Caco-2 (cell line): ENCODE results near the gene SLC16A1. TPM values are rescaled to one million over a fixed set of nuclear protein-coding genes. Genes with fewer than 3 reads are reported as not detected.
A peak's percentile ranks its signal among the peaks of the same experiment; 100 is the strongest.
"Not testable (repeated sequence)": the region's sequence is repeated elsewhere in the genome, so short reads cannot be mapped to it uniquely, and the experiment has no call there.

Source experiments
- BruUV-seq: library from RNA; stranded (reverse); fragments of 400-500 nt; replicated peaks from 2 replicates; lab custom pipeline; 2021; lab: Mats Ljungman, UMichigan
- CTCF ChIA-PET: fragments of 300-600 bp; sonication (Branson Sonifier 250); formaldehyde crosslinking; loops from one replicate; lab custom pipeline; 2022; ENCODE audit warnings: antibody characterized with exemption; lab: Charles Lee
- POLR2A ChIA-PET: fragments of 300-600 bp; sonication (Branson Sonifier 250); formaldehyde crosslinking; loops from one replicate; lab custom pipeline; 2022; ENCODE audit warnings: antibody characterized with exemption; lab: Charles Lee
- DNase-seq, 2 experiments: peaks; one replicate each; pipeline versions ENCODE4 v3.0.0 to v3.0.0-alpha.2; 2020 to 2022
- H3K27me3 ChIP-seq: replicated peaks from 2 replicates; pipeline ENCODE4 v1.6.0; 2011; ENCODE audit warnings: low read length; ENCODE audit not compliant: control insufficient read depth, insufficient read depth
- H3K36me3 ChIP-seq: 2 replicates; pipeline ENCODE4 v1.5.1; 2011; ENCODE audit warnings: low read length; ENCODE audit not compliant: control insufficient read depth, insufficient read depth
- H3K4me1 ChIP-seq: fragments of 250-450 bp; sonication (Bioruptor Pico); 2 replicates; pipeline ENCODE4 v1.5.1; 2020; ENCODE audit warnings: mild to moderate bottlenecking
- H3K4me3 ChIP-seq: 2 replicates; pipeline ENCODE4 v1.5.1; 2011; ENCODE audit warnings: low read depth, mild to moderate bottlenecking, control low read depth, low read length
- H3K9me3 ChIP-seq: fragments of 250-450 bp; sonication (Bioruptor Pico); 2 replicates; pipeline ENCODE4 v1.5.1; 2020; ENCODE audit warnings: mild to moderate bottlenecking, moderate library complexity
- H3K27ac Mint-ChIP-seq: one replicate; pipeline ENCODE4 v1.8.0; 2022; ENCODE audit warnings: mixed read lengths; ENCODE audit not compliant: unreplicated experiment
- H3K27me3 Mint-ChIP-seq: one replicate; pipeline ENCODE4 v1.8.0; 2022; ENCODE audit warnings: mixed read lengths; ENCODE audit not compliant: insufficient read depth, unreplicated experiment
- H3K36me3 Mint-ChIP-seq: one replicate; pipeline ENCODE4 v1.8.0; 2022; ENCODE audit warnings: mild to moderate bottlenecking, mixed read lengths; ENCODE audit not compliant: insufficient read depth, unreplicated experiment
- H3K4me1 Mint-ChIP-seq: one replicate; pipeline ENCODE4 v1.8.0; 2022; ENCODE audit warnings: low read depth, mixed read lengths; ENCODE audit not compliant: unreplicated experiment
- H3K4me3 Mint-ChIP-seq: one replicate; pipeline ENCODE4 v1.8.0; 2022; ENCODE audit warnings: mild to moderate bottlenecking, moderate library complexity, mixed read lengths; ENCODE audit not compliant: unreplicated experiment
- H3K9me3 Mint-ChIP-seq: one replicate; pipeline ENCODE4 v1.8.0; 2022; ENCODE audit warnings: mixed read lengths; ENCODE audit not compliant: unreplicated experiment
- CTCF ChIP-seq, 2 experiments: fragments of 200-600 bp in 1 of 2; IDR thresholded peaks; 1 replicate in 1 of 2; 2 replicates in 1 of 2; pipeline versions ENCODE4 v1.5.1 to v1.8.0; 2011 to 2022; ENCODE audit warnings: antibody characterized with exemption in 1 of 2, control low read depth in 1 of 2, inconsistent platforms in 1 of 2, low read depth in 1 of 2, low read length in 1 of 2, mild to moderate bottlenecking in 1 of 2, moderate library complexity in 1 of 2; ENCODE audit not compliant: insufficient read depth in 1 of 2, severe bottlenecking in 1 of 2, unreplicated experiment in 1 of 2
- intact Hi-C: fragments of 100-400 bp; cut with micrococcal nuclease; formaldehyde crosslinking; loops from one replicate; pipeline ENCODE4 v1.10.0; 2022; ENCODE audit not compliant: unreplicated experiment
- total RNA-seq: library from RNA; stranded (reverse); gene quantifications from 2 replicates; pipeline ENCODE4 v1.2.3, GENCODE V29; 2022

The SLC16A1 gene
- total RNA-seq, 1 experiment from 2014 or later = 107 TPM

DNA sequence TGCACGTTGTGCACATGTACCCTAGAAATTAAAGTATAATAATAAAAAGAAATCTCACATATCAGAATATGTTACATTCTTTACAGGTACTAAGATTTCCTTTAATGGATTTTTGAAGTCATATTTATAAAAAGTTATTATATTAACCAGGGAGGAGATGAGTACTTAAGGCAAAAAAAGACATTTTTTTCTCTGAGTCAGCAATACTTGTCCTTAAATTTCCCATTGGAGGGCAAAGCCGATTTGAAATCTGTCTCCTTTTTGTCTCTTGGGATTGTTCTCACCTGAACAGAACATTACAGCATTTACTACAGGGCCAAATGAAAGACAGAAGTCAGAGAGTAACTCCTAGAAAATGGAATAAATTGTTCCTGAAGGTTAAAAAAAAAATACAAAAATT lies 26.3 kb upstream of the SLC16A1 start:
- no peak overlapping the region for H3K4me3 Mint-ChIP-seq
- Histone ChIP-seq H3K4me3 (no peak overlapping the region), H3K27me3 (no peaks in the 10 kb centered on the region), H3K9me3 (no peaks in the 10 kb centered on the region), H3K36me3 (no peaks in the 10 kb centered on the region), H3K4me1 (no peaks in the 10 kb centered on the region)
- POLR2A ChIA-PET = no interaction called here
- CTCF ChIA-PET = no interaction called here
- intact Hi-C loops = no loop called here
- no peak for TF ChIP-seq CTCF (IDR thresholded peaks at IDR 0.05; ENCODE audit: insufficient read depth in 1 of 2, low read depth in 1 of 2, low read length in 1 of 2, severe bottlenecking in 1 of 2, unreplicated experiment in 1 of 2)
- H3K4me1 Mint-ChIP-seq = peaks cover 11% of the 10 kb centered on the region
- no peaks in the 10 kb centered on the region for H3K9me3 Mint-ChIP-seq
- BruUV-seq = no TSS peak
- H3K27me3 Mint-ChIP-seq = no peaks in the 10 kb centered on the region
- H3K27ac Mint-ChIP-seq = no peak overlapping the region
- DNase-seq = no peak
- no peaks in the 10 kb centered on the region for H3K36me3 Mint-ChIP-seq

- BruUV-seq, POLR2A ChIA-PET, H3K9me3 ChIP-seq, H3K36me3 Mint-ChIP-seq, DNase-seq, H3K27me3 ChIP-seq, H3K36me3 ChIP-seq, H3K4me1 ChIP-seq, H3K4me3 ChIP-seq, H3K27ac Mint-ChIP-seq, H3K27me3 Mint-ChIP-seq, CTCF ChIA-PET, H3K9me3 Mint-ChIP-seq, intact Hi-C loops, H3K4me3 Mint-ChIP-seq: not testable (repeated sequence)
- peaks cover 11% of the 10 kb centered on the region for H3K4me1 Mint-ChIP-seq
These were observed 25.8 kb upstream of the SLC16A1 start for GRCh38 chr1:112981834-112982233.

GRCh38 chr1:112981426-112981825 lies 25.4 kb upstream of the SLC16A1 start:
- Histone ChIP-seq H3K4me3 (no peak overlapping the region), H3K9me3 (no peaks in the 10 kb centered on the region), H3K36me3 (no peaks in the 10 kb centered on the region), H3K4me1 (no peaks in the 10 kb centered on the region), H3K27me3 (no peaks in the 10 kb centered on the region)
- H3K9me3 Mint-ChIP-seq = no peaks in the 10 kb centered on the region
- H3K27me3 Mint-ChIP-seq = no peaks in the 10 kb centered on the region
- intact Hi-C loops = no loop called here
- ChIA-PET POLR2A (no interaction called here), CTCF (no interaction called here)
- no peaks in the 10 kb centered on the region for H3K36me3 Mint-ChIP-seq
- peaks cover 11% of the 10 kb centered on the region for H3K4me1 Mint-ChIP-seq
- H3K4me3 Mint-ChIP-seq = no peak overlapping the region
- no peak overlapping the region for H3K27ac Mint-ChIP-seq
- DNase-seq = no peak
- TF ChIP-seq CTCF (IDR thresholded peaks at IDR 0.05; ENCODE audit: insufficient read depth in 1 of 2, low read depth in 1 of 2, low read length in 1 of 2, severe bottlenecking in 1 of 2, unreplicated experiment in 1 of 2) = no peak
- BruUV-seq = no TSS peak

DNA sequence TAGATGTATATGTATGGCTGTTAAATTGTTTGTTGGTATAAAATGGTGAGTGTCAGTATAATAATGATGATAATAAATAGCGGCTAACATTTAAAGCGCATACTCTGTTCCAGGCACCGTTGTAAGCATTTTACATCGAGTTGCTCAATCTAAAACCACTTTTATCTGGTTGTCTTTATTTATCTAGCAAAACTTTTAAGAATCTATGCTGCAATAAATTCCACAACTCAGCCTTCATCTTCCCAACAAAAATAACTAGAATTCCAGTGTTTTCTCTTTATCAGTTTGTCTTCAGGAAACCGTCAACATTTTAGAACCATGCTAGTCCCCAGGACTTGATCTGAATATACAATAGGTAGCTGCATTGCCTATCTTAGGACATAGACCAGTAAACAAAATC lies 19.3 kb upstream of the SLC16A1 start:
- no TSS peak for BruUV-seq
- Histone ChIP-seq H3K36me3 (no peaks in the 10 kb centered on the region), H3K9me3 (peaks cover 13% of the 10 kb centered on the region), H3K4me1 (peaks cover 14% of the 10 kb centered on the region; the same call in 1 of the 2 replicates), H3K4me3 (no peak overlapping the region), H3K27me3 (no peaks in the 10 kb centered on the region)
- H3K9me3 Mint-ChIP-seq = no peaks in the 10 kb centered on the region
- intact Hi-C loops = loop anchor here (1.0 to 5.0 kb wide), 2 partner anchors 46 to 67 kb away; no protein-coding TSS in a partner anchor
- H3K27me3 Mint-ChIP-seq = no peaks in the 10 kb centered on the region
- DNase-seq = peak in 1 of 2 experiments; percentile 31
- no peak for TF ChIP-seq CTCF (IDR thresholded peaks at IDR 0.05; ENCODE audit: insufficient read depth in 1 of 2, low read depth in 1 of 2, low read length in 1 of 2, severe bottlenecking in 1 of 2, unreplicated experiment in 1 of 2)
- peaks cover 14% of the 10 kb centered on the region for H3K36me3 Mint-ChIP-seq
- no peak overlapping the region for H3K4me3 Mint-ChIP-seq
- ChIA-PET CTCF (no interaction called here), POLR2A (interaction anchor here (1.0 kb wide), 1 partner anchor 19 kb away, joined by 7 read pairs; the partner anchor contains the start of gene SLC16A1)
- H3K4me1 Mint-ChIP-seq = no peaks in the 10 kb centered on the region
- H3K27ac Mint-ChIP-seq = no peak overlapping the region
